HT-29 (cell line): Measurements from ENCODE around the gene DSG2. TPM values are rescaled to one million over a fixed set of nuclear protein-coding genes. Genes with fewer than 3 reads are reported as not detected.
A peak's percentile ranks its signal among the peaks of the same experiment; 100 is the strongest.

ENCODE experiments used
- DNase-seq: peaks from one replicate; pipeline ENCODE4 v3.0.0-alpha.2; 2015; ENCODE audit warnings: low spot score
- total RNA-seq: library from RNA; depleted of rRNA; stranded (reverse); fragments of >200 nt; shearing (Covaris generic); gene quantifications from 2 replicates; pipeline ENCODE4 v1.2.3, GENCODE V29; 2014

The DSG2 gene
- total RNA-seq, 1 experiment from 2014 or later = 17.8 TPM

GRCh38 chr18:31555971-31556747 is 58.2 kb downstream of the DSG2 start:
- DNase-seq = peak; percentile 79

DNA sequence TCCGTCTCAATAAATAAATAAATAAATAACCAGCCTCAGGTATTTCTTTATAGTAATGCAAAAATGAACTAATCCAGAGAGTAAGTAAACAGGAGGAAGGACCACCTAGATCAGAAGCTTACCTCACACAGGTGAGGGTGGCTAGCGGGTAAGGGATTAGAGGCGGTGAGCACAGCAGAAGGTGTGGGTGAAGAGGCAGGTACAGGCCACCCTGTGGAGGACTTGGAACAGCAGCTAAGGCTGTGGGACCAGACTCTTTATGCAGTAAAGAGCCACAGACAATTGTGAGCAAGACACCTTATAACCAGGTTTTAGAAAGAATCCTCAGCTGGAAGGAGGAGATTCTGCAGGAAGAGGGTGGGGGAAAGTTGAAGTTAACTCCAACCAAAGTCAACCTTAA is 59.5 kb downstream of the DSG2 start:
- DNase-seq = no peak

DNA sequence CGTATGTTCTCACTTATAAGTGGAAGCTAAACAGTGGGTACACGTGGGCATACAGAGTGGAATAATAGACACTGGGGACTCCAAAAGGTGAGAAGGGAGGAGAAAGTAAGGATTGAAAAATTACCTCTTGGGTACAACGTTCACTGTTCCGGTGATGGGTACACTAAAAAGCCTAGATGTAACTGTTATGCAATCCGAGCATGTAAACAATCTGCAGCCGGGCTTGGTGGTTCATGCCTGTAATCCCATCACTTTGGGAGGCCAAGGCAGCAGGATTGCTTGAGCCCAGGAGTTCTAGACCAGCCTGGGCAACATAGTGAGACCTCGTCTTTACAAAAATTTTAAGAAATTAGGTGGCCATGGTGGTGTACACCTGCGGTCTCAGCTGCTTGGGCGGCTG is 60.6 kb downstream of the DSG2 start:
- no peak for DNase-seq

- DNase-seq = no peak
Observed at GRCh38 chr18:31562726-31563125, 64.7 kb downstream of the DSG2 start.

DNA sequence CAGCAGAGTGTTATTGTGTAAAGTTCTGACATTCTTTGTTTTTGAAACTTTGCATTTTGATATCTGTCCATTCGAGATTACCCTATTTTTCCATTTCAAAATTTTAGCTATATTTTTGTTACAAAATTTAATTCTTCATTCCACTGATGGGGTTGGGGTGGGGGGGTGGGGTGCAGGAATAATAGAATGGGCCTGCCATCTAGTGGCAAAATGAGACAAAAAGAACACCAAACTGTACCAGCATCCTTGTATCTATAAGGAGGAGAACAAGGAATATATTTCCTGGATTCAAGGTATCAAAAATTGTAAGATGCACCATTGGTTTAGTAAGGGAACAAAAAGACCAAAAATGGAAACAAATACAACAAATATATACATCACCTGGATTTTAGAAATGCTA is 65.8 kb downstream of the DSG2 start:
- DNase-seq = no peak

DNA sequence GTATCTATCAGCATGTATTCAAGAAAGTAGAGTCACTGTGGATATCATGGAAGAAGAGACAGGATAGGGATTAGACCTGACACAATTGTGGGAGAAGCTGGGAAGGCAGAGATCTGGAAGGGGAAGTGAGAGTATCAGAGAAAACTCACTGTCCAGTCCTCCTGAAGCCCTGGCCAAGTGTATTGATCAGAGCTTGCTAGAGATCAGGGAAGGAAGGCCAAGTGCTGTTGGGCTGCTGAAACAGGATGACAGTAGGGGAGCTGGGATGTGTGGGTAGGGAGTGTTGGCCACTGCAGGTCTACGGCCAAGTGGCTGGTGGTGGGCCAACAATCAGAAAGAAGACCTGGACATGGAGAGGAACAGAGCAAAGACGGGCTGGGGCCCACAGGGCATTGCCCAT is 67.4 kb downstream of the DSG2 start:
- no peak for DNase-seq

DNA sequence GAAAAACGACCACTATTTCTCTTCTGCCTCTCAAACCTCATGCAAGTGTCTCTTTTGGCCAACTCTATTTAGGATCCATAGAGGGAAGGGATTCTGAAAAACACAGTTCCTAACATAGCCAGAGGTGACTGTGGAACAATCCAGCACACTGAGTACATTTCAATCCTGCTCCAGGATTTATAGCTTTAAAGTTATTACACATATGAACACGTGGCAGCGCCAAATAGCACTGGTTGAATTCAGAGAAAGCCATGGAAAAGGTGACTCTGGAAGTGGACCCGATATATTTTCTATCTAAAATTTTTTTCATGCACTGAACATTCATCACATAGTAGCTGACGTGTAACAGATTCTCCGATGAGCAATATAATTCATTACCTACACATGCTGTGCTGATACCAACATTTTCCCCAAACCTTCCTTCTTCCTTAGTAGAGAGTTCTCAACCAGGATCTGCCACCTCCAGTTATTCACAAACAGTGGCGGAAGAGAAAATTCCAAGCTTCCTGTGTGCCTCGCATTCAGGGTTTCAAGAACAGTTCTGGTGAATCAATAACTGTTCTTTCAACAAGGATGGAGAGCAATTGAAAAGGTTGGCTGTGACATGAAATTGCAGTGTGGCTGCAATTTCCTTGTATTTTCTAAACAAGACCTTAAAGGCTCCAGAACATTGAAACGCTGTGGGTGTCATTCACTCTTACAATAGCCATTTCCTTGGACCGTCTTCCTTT is 68.0 kb downstream of the DSG2 start:
- no peak for DNase-seq

- no peak for DNase-seq
Observed at GRCh38 chr18:31566576-31567306, 68.8 kb downstream of the DSG2 start.

- no peak for DNase-seq
Observed at GRCh38 chr18:31572368-31572767, 74.4 kb downstream of the DSG2 start.

GRCh38 chr18:31573051-31573450 is 75.1 kb downstream of the DSG2 start:
- DNase-seq = no peak

- DNase-seq = no peak
Observed at GRCh38 chr18:31574359-31574758, 76.4 kb downstream of the DSG2 start.

- DNase-seq = no peak
Observed at GRCh38 chr18:31575515-31576257, 77.7 kb downstream of the DSG2 start.

DNA sequence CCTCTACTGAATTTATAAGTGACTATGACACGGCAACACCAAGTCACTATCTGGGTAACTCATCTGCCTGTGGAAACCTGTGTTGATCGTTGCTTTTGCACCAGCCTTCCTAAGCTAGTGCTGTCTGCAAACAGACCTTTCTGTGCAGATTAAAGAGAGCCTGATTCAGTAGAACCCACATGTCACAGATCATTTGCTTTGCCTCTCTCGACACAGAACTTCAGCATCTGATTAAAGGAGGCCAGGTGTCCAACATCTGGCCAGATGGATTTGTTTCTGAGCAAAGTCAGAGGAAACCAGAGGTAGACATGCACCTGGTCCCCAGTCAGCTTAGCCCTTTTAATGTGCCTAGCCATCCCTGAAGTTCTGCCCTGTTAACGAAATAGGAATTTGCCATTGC is 78.7 kb downstream of the DSG2 start:
- no peak for DNase-seq

- DNase-seq = no peak
Observed at GRCh38 chr18:31577195-31577594, 79.2 kb downstream of the DSG2 start.

- no peak for DNase-seq
Observed at GRCh38 chr18:31578126-31578525, 80.1 kb downstream of the DSG2 start.

DNA sequence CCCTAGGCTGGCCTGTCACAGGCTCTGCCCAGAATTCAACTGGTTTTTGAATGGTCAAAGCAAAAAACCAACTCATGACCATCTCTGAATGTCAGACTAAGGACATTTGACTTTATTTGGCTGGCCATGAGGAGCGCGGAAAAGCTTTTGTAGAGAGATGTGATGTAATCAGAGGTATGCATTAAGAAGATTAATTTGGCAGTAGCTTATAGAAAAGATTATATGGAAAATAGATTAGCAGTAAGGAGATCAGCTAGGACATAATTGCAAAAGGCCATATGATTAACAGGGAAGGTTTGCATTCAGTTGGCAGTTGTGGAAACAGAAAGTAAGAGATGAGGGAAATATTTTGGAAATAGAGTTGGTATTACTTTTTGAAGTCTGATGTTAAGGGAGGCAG is 81.4 kb downstream of the DSG2 start:
- DNase-seq = no peak

GRCh38 chr18:31581498-31582197 is 83.7 kb downstream of the DSG2 start:
- DNase-seq = peak; percentile 7

- no peak for DNase-seq
Observed at GRCh38 chr18:31583185-31583854, 85.3 kb downstream of the DSG2 start.

DNA sequence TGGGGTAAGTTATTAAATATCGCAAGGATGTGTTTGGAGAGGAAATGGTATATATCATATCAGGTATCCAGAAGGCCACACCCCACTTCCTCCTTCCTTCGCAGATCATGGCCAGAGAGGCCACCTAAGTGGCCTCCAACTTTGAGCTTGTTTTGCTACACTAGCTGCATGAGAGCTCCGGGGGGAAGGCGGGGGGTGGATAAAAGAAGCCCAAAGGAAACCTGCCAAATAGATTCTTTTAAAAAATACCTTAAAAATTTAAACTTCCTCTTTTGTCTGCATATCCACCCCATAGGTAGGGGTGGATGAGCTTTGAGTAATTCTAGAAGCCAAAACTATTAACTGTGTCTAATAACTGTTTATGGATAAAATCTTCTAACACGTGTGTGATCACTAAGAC is 88.0 kb downstream of the DSG2 start:
- no peak for DNase-seq

- no peak for DNase-seq
Observed at GRCh38 chr18:31586616-31587015, 88.6 kb downstream of the DSG2 start.

GRCh38 chr18:31587529-31587928 is 89.6 kb downstream of the DSG2 start:
- DNase-seq = no peak
